K562 (cell line): ENCODE results near the gene RASGEF1C. TPM values are rescaled to one million over a fixed set of nuclear protein-coding genes. Genes with fewer than 3 reads are reported as not detected.

ENCODE experiments used
- ATAC-seq: fragments of 200-7000 bp; cut with Tn5 transposase; 3 replicates; pipeline ENCODE4 v1.9.1; 2020; ENCODE audit warnings: moderate library complexity
- BruUV-seq: library from RNA; stranded (reverse); fragments of 400-500 nt; replicated peaks from 2 replicates; lab custom pipeline; 2021; lab: Mats Ljungman, UMichigan
- CTCF ChIA-PET: fragments of 300-600 bp; formaldehyde crosslinking; extraction: SDS; loops from one replicate; lab custom pipeline; 2021; ENCODE audit warnings: low intra/inter-chr PET ratio; lab: Yijun Ruan, JAX
- POLR2A ChIA-PET: fragments of 300-600, 350-650 bp; sonication (Branson Sonifier 250); formaldehyde crosslinking; extraction: SDS; loops from one replicate; lab custom pipeline; 2021; ENCODE audit warnings: antibody characterized with exemption, inconsistent platforms; lab: Yijun Ruan, JAX
- DNase-seq, 4 experiments: peaks; one replicate each; pipeline versions ENCODE4 v3.0.0 to v3.0.0-alpha.2; 2011 to 2018; ENCODE audit warnings: low spot score in 3 of 4, mixed read lengths in 3 of 4; ENCODE audit errors: extremely low read depth in 1 of 4
- FAIRE-seq: peaks from 2 replicates; lab custom pipeline; 2011; peaks lifted over from hg19 to GRCh38; lab: Jason Lieb, UNC
- H2AFZ ChIP-seq: 2 replicates; pipeline ENCODE4 v1.6.0; 2011; ENCODE audit warnings: low read depth, low read length, control low read depth, inconsistent platforms
- H3K27ac ChIP-seq: fragments of 200-600 bp; 3 replicates; pipeline ENCODE4 v1.8.0; 2011; ENCODE audit warnings: low read depth, mild to moderate bottlenecking, control low read depth, inconsistent platforms, low read length, moderate library complexity, mixed read lengths; ENCODE audit errors: extremely low read depth
- H3K27me3 ChIP-seq, 2 experiments: fragments of 300-600 bp in 1 of 2; 2 replicates in 1 of 2; 3 replicates in 1 of 2; pipeline versions ENCODE4 v1.6.0 to v1.8.0; 2011; ENCODE audit warnings: inconsistent platforms in 2 of 2, low read length in 2 of 2, mild to moderate bottlenecking in 1 of 2, mixed read lengths in 1 of 2, moderate library complexity in 1 of 2; ENCODE audit not compliant: control insufficient read depth in 2 of 2, insufficient read depth in 2 of 2
- H3K36me3 ChIP-seq: fragments of 300-600 bp; 3 replicates; pipeline ENCODE4 v1.8.0; 2011; ENCODE audit warnings: mild to moderate bottlenecking, low read length, inconsistent platforms; ENCODE audit not compliant: control insufficient read depth, insufficient read depth
- H3K4me1 ChIP-seq, 2 experiments: fragments of 200-600 bp in 1 of 2; replicated peaks in 1 of 2; 2 replicates in 1 of 2; 3 replicates in 1 of 2; pipeline versions ENCODE4 v1.5.1 to v1.8.0; 2011; ENCODE audit warnings: inconsistent platforms in 2 of 2, low read length in 2 of 2, mild to moderate bottlenecking in 1 of 2, mixed read lengths in 1 of 2, moderate library complexity in 1 of 2; ENCODE audit not compliant: control insufficient read depth in 2 of 2, insufficient read depth in 2 of 2
- H3K4me2 ChIP-seq: 2 replicates; pipeline ENCODE4 v1.6.1; 2011; ENCODE audit warnings: low read length, control low read depth, inconsistent platforms, mixed read lengths; ENCODE audit not compliant: insufficient read depth
- H3K4me3 ChIP-seq: fragments of 200-600 bp; sonication (generic), shearing (Covaris generic); 2 replicates; pipeline ENCODE4 v1.5.1; 2016; ENCODE audit warnings: control low read depth, inconsistent platforms
- H3K79me2 ChIP-seq: fragments of 200-600 bp; 3 replicates; pipeline ENCODE4 v1.8.0; 2011; ENCODE audit warnings: low read length, inconsistent platforms; ENCODE audit not compliant: control insufficient read depth, insufficient read depth
- H3K9ac ChIP-seq, 2 experiments: 2 replicates each; pipeline versions ENCODE4 v1.6.0 to v1.6.1; 2011; ENCODE audit warnings: low read depth in 2 of 2, low read length in 2 of 2, control low read depth in 1 of 2, inconsistent platforms in 1 of 2, mild to moderate bottlenecking in 1 of 2, mixed read lengths in 1 of 2; ENCODE audit not compliant: insufficient read depth in 1 of 2
- H3K9me1 ChIP-seq: one replicate; pipeline ENCODE4 v1.6.0; 2011; ENCODE audit warnings: inconsistent platforms, mild to moderate bottlenecking, low read length, moderate library complexity; ENCODE audit not compliant: control insufficient read depth, insufficient read depth
- H3K9me3 ChIP-seq: replicated peaks from 2 replicates; pipeline ENCODE4 v1.5.1; 2011; ENCODE audit warnings: low read depth, low read length, inconsistent platforms; ENCODE audit not compliant: control insufficient read depth, insufficient read depth
- H4K20me1 ChIP-seq: replicated peaks from 2 replicates; pipeline ENCODE4 v1.6.1; 2011; ENCODE audit warnings: low read length, inconsistent platforms, mixed read lengths; ENCODE audit not compliant: control insufficient read depth, insufficient read depth
- ELF2 ChIP-seq: fragments of 250-450 bp; sonication (Bioruptor Pico); IDR thresholded peaks from 2 replicates; pipeline ENCODE4 v1.5.0; 2021; ENCODE audit warnings: mild to moderate bottlenecking
- ESRRB ChIP-seq: fragments of 250-450 bp; sonication (Bioruptor Pico); IDR thresholded peaks from 2 replicates; pipeline ENCODE4 v1.5.0; 2020; ENCODE audit warnings: mild to moderate bottlenecking, moderate library complexity, borderline replicate concordance
- FOXP4 ChIP-seq: sonication (generic); formaldehyde crosslinking; IDR thresholded peaks from 2 replicates; pipeline ENCODE4 v1.8.0; 2022; ENCODE audit warnings: mild to moderate bottlenecking, missing genetic modification reagents, borderline replicate concordance
- GTF2A2 ChIP-seq: IDR thresholded peaks from 2 replicates; pipeline ENCODE4 v1.6.1; 2016; ENCODE audit warnings: mild to moderate bottlenecking, missing genetic modification characterization, missing compliant biosample characterization
- HDAC1 ChIP-seq, 2 experiments: fragments of 450-650 bp; IDR thresholded peaks; 2 replicates each; pipeline ENCODE4 v1.6.1; 2016 to 2017; ENCODE audit warnings: inconsistent platforms in 1 of 2, mild to moderate bottlenecking in 1 of 2, moderate library complexity in 1 of 2
- HDAC2 ChIP-seq: fragments of 450-650 bp; IDR thresholded peaks from 2 replicates; pipeline ENCODE4 v1.6.1; 2016; ENCODE audit warnings: mild to moderate bottlenecking
- HNRNPLL ChIP-seq: fragments of 200-400 bp; formaldehyde crosslinking; IDR thresholded peaks from 2 replicates; pipeline ENCODE4 v1.6.1; 2017; ENCODE audit warnings: low read length, low read depth, mild to moderate bottlenecking; ENCODE audit not compliant: poor library complexity, severe bottlenecking
- MEIS2 ChIP-seq: fragments of 450-650 bp; IDR thresholded peaks from 2 replicates; pipeline ENCODE4 v1.6.1; 2014; ENCODE audit warnings: mild to moderate bottlenecking; ENCODE audit not compliant: partially characterized antibody
- POLR3G ChIP-seq: IDR thresholded peaks from 2 replicates; pipeline ENCODE4 v1.6.1; 2011; ENCODE audit not compliant: insufficient read length, insufficient replicate concordance; ENCODE audit errors: extremely low read depth
- STAT6 ChIP-seq: sonication (generic); formaldehyde crosslinking; IDR thresholded peaks from 2 replicates; pipeline ENCODE4 v1.8.1; 2023; ENCODE audit warnings: mild to moderate bottlenecking, missing genetic modification reagents
- ZNF408 ChIP-seq: fragments of 250-450 bp; sonication (Bioruptor Pico); IDR thresholded peaks from 2 replicates; pipeline ENCODE4 v1.4.0; 2020; ENCODE audit warnings: low read depth, mild to moderate bottlenecking, moderate library complexity
- ZNF561 ChIP-seq: fragments of 450-650 bp; formaldehyde crosslinking; conservative IDR thresholded peaks from 2 replicates; pipeline ENCODE4 v1.4.0; 2020; ENCODE audit warnings: mild to moderate bottlenecking, moderate library complexity
- WGBS: fragments of 100-300 bp; shearing (Covaris generic); methylation state at CpG from one replicate; pipeline ENCODE4 v1.1.6; 2016; ENCODE audit warnings: low coverage, mixed read lengths; ENCODE audit not compliant: insufficient coverage; ENCODE audit errors: missing lambda C conversion rate; 5-methylcytosine and 5-hydroxymethylcytosine counted together
- in situ Hi-C: fragments of 300-500 bp; cut with MboI; formaldehyde crosslinking; loops from 4 replicates; pipeline ENCODE4 v1.15.0; 2018; ENCODE audit warnings: inconsistent platforms, mixed read lengths
- intact Hi-C: fragments of 100-400 bp; cut with micrococcal nuclease; formaldehyde crosslinking; loops from 2 replicates; pipeline ENCODE4 v1.14.2; 2022
- polyA plus RNA-seq, 8 experiments: library from polyadenylated mRNA; depleted of rRNA in 4 of 8; stranded (reverse) in 5 of 8; unstranded in 3 of 8; fragments of >200 nt; fragmentation: Nextera tagmentation in 2 of 8; fragmentation: Illumina TruSeq in 1 of 8; extraction: Ambion mirVana in 2 of 8; extraction: Trizol in 1 of 8; gene quantifications; 2 replicates each; pipeline versions ENCODE4 v1.2.1 to v1.2.3, GENCODE V29; 2011 to 2014; ENCODE audit warnings: inconsistent platforms in 1 of 8, missing spikeins in 1 of 8
- total RNA-seq, 7 experiments: library from RNA; depleted of rRNA in 6 of 7; stranded (reverse); fragments of >200 nt in 6 of 7; fragmentation: Illumina TruSeq in 2 of 7; extraction: Trizol in 2 of 7; gene quantifications; 2 replicates each; pipeline versions ENCODE4 v1.2.1 to v1.2.3, GENCODE V29; 2011 to 2021; ENCODE audit warnings: low replicate concordance in 1 of 7

Gene RASGEF1C
- total and polyA plus RNA-seq, 9 of the 15 experiments (the other 6 are each of a cell fraction or from before 2014, with no cell fraction given): 0.04 to 1.1 (median 0.21) TPM; not detected in 4

- H3K4me3 ChIP-seq: no peak overlapping the region
- peaks cover 5 to 26% of the 10 kb centered on the region in 2 experiments; a peak in 4 of 5 replicates for H3K4me1 ChIP-seq
- no peaks in the 10 kb centered on the region for H3K79me2 ChIP-seq
- H3K9me1 ChIP-seq: peaks cover 4% of the 10 kb centered on the region
- no TSS peak for BruUV-seq
- H2AFZ ChIP-seq: no peak overlapping the region
- H3K36me3 ChIP-seq: no peaks in the 10 kb centered on the region
- DNase-seq (no peak), FAIRE-seq (no peak), ATAC-seq (no peak)
- ChIA-PET POLR2A (no interaction called here), CTCF (no interaction called here)
- 6% methylated on average over 19 of the region's 21 CpGs for whole genome bisulfite sequencing
- no peak overlapping the region for H3K27ac ChIP-seq
- no peaks in the 10 kb centered on the region for H3K9me3 ChIP-seq
- no peak overlapping the region for H3K4me2 ChIP-seq
- H3K9ac ChIP-seq: no peak overlapping the region; a peak in 1 of 4 replicates
- peaks cover 4 to 54% of the 10 kb centered on the region in 2 experiments; a peak in 4 of 5 replicates for H3K27me3 ChIP-seq
- H4K20me1 ChIP-seq: no peaks in the 10 kb centered on the region
- TF ChIP-seq HNRNPLL (no peak), MEIS2 (no peak), HDAC2 (no peak), GTF2A2 (tag) (no peak), FOXP4 (CRISPR knock-in tag) (no peak), ELF2 (CRISPR knock-in tag) (no peak), STAT6 (CRISPR knock-in tag) (no peak), ZNF561 (no peak), ZNF408 (CRISPR knock-in tag) (no peak), HDAC1 (IDR thresholded peaks at IDR 0.05) (no peak), ESRRB (CRISPR knock-in tag) (no peak), POLR3G (no peak)
- in situ Hi-C loops: no loop called here
- intact Hi-C loops: no loop called here
Observed at GRCh38 chr5:180214870-180215770, 6.1 kb upstream of the RASGEF1C start.
